ENCODE results near the gene KLHL29.

KLHL29 gene

DNA sequence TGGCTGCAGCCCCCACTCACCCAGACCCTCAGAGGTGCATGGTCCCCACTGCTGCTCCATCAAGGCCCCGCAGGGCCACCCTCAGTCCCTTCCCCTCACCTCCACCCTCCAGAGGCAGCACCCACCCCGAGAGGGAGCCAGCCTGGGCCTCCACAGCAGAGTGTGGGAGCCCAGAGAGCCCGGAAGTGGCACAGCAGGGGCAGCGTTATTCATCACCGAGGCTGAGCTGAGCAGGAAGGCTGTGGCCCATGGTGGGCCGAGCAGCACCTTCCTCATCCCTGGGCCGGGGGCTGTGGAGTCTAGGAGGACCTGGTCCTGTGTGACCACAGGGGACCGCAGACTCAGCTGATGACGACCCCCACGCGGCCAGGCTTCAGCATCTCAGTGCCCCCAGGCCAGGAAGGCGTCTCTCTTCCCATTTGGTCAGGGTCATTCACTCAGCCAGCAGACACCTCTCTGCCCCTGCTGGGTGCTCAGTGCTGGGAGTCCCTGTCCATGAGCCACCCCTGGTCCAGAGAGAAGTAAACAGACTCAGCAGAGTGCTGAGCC lies 283.9 kb downstream of the KLHL29 start:
- DNase-seq = no peak

GRCh38 chr2:23669413-23670244 lies 284.6 kb downstream of the KLHL29 start:
- no peak for DNase-seq

- DNase-seq = no peak
These were observed 285.2 kb downstream of the KLHL29 start for GRCh38 chr2:23670245-23670592.

- DNase-seq = no peak
These were observed 288.1 kb downstream of the KLHL29 start for GRCh38 chr2:23673082-23673481.

GRCh38 chr2:23673830-23674679 lies 289.1 kb downstream of the KLHL29 start:
- no peak for DNase-seq

- DNase-seq = no peak
These were observed 290.5 kb downstream of the KLHL29 start for GRCh38 chr2:23675506-23675905.

DNA sequence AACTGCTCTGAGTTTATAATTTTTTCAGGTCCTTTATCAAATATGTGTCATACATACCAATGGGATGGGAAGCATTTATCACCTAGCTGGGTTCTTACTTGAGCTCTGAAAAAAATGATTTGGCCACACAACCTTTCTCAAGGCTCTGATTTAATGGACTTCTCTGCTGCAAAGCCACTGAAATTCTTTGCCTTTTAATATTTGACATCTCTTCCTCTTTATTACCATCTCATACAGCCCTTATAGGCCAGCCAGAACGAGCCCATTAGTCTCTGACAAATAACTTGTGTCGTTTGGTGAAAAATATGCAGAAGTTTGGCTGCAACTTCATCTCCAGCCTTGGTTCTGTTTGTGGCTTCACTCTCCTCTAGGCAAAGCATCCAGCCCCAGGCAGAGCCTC lies 292.9 kb downstream of the KLHL29 start:
- no peak for DNase-seq

GRCh38 chr2:23679044-23679443 lies 294.1 kb downstream of the KLHL29 start:
- DNase-seq = no peak

GRCh38 chr2:23680951-23681350 lies 296.0 kb downstream of the KLHL29 start:
- no peak for DNase-seq

GRCh38 chr2:23681356-23682140 lies 296.6 kb downstream of the KLHL29 start:
- DNase-seq = no peak

- DNase-seq = no peak
These were observed 297.5 kb downstream of the KLHL29 start for GRCh38 chr2:23682481-23682880.

DNA sequence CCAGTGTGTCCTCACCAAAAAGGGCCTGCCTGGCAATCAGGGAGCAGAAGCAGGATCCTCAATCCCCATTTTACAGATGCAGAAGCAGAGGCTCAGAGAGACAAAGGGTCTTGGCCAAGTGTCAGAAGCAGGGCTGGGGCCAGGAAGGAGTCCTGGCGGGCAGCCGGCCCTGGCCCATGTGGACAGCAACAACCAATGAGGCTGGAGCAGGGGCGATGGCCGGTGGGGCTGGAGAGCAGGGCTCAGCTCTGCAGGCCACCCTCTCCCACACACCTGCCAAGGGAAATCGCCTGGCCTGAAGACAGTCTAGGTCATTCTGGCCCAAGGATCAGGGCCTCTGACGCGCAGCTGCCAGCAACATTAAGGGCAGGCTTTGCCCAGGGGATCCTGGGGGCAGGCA lies 298.0 kb downstream of the KLHL29 start:
- DNase-seq = no peak

GRCh38 chr2:23684395-23685176 lies 299.6 kb downstream of the KLHL29 start:
- DNase-seq = no peak

DNA sequence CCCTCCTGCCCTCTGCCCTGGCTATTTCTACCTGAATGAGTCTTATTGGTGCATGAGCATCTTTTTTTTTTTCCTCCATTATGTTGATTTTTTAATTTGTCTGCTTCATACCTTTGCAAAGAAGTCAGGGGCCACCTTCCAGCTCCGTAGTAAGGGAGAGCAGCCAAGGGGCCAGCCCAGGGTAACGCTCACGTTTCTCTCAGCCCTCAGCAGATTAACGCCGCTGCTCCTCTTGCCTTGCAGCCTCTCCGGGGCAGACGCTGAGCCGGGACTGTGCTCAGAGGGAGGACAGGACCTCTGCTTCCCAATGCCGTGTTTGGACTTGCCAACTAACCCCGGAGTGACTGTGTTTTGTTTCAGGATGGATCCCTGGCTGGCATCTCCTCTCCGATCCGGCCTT lies 300.2 kb downstream of the KLHL29 start:
- no peak for DNase-seq

GRCh38 chr2:23685706-23686105 lies 300.7 kb downstream of the KLHL29 start:
- DNase-seq = no peak

GRCh38 chr2:23686405-23687029 lies 301.5 kb downstream of the KLHL29 start:
- no peak for DNase-seq

- no peak for DNase-seq
These were observed 302.2 kb downstream of the KLHL29 start for GRCh38 chr2:23687214-23687613.

DNA sequence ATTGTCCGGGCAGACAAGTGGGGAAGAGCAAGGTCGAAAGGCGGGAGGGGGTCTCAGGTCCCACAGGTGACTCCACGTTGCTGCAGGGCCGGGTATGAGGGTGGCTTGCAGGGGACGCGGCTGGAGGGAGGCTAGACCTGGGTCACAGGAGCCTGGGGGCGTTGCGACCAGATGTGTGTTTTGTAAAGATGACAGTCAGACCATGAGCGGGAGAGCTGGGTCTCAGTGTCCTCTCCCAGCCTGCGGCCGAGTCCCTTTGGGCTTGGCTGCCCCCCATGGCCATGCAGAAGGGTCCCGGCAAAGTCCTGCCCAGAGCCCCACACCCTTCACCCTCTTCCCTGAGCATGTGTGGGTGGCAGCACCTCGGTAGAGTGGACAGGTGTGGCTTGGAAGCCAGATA lies 302.7 kb downstream of the KLHL29 start:
- DNase-seq = no peak

DNA sequence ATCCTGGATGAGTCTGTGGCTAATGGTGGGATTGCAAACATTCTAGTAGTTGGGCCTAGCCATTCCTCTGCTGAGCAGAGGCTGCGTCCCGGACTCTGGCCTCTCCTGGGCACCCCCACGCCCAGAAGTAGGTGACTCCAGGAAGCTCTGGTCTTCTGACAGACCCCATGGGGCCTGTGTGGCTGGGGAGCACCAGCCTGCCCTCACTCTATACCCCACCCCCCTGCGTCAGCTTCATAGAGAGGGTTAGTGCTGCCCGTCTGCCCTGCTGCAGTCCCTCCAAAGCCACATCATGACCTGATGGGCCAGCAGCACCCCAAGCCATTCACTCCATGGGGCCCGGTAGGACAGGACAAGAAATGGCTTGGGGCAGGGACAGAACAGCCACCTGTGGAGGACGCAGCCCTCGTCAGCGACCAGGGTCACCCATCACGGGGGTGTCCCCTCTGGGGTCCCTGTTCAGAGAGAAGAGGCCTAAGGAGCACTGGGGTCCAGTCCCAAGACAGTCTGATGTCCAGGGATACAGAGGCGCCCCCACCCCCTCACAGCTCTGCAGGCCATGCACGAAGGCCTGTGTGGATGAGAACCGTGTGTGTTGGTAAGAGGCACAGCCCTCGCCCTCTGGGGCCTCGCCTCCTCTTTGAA lies 303.6 kb downstream of the KLHL29 start:
- no peak for DNase-seq

DNA sequence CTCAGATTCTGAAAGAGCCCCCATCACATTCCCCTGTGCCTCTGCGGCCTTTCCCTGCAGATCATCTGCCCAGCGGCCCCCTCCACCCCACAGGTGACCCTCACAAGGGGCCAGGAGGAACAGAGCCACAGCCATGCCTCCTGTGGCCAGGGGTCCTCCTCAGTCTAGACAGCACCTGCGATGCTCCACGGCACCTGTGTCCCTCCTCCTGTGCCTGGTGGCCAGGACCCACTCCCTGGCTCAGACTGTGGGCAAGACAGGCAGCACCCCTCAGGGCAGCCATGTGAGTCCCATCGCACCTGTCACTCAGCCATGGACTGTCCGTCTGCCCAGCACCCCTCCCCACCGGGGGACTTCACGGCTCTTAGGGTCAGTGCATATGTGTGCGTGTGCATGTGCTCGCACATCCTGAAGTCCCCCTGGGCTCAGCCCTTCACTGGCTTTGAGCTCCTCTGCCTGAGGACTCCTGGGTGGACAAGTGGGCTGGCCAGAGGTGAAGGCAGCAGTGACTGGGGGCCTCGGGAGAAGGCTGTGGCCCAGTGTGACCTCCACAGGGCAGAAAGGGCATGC lies 304.2 kb downstream of the KLHL29 start:
- DNase-seq = no peak

DNA sequence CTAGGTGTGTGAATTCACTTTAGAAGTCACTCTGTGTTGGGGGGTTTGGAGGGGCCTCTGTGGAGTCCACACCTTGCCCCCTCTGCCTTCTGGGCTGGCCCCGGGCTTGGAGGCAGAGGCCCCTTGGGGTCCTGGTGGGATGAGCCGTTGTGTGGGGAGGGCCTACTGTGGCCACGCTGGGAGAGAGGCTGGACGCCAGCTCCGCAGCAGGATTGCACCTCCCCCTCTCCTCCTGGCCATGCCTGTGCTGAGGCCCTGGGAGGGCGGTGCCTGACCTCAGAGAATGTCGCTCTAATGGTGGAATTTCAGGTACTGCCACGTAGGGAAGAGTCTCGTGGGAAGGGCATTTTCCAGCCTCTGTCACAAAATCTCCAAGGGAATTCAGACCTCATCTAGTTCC lies 304.9 kb downstream of the KLHL29 start:
- no peak for DNase-seq
